Activated T-cell treated with anti-CD3 and anti-CD28 coated beads, Interleukin-2, amount 50 U/mL, for 1 hour (primary cell): ENCODE results near the gene TAS2R16.
"Not testable (repeated sequence)": the region's sequence is repeated elsewhere in the genome, so short reads cannot be mapped to it uniquely, and the experiment has no call there.

Experiments used
- DNase-seq: peaks from one replicate; pipeline ENCODE4 v3.0.0-alpha.2; 2020

TAS2R16 gene

DNA sequence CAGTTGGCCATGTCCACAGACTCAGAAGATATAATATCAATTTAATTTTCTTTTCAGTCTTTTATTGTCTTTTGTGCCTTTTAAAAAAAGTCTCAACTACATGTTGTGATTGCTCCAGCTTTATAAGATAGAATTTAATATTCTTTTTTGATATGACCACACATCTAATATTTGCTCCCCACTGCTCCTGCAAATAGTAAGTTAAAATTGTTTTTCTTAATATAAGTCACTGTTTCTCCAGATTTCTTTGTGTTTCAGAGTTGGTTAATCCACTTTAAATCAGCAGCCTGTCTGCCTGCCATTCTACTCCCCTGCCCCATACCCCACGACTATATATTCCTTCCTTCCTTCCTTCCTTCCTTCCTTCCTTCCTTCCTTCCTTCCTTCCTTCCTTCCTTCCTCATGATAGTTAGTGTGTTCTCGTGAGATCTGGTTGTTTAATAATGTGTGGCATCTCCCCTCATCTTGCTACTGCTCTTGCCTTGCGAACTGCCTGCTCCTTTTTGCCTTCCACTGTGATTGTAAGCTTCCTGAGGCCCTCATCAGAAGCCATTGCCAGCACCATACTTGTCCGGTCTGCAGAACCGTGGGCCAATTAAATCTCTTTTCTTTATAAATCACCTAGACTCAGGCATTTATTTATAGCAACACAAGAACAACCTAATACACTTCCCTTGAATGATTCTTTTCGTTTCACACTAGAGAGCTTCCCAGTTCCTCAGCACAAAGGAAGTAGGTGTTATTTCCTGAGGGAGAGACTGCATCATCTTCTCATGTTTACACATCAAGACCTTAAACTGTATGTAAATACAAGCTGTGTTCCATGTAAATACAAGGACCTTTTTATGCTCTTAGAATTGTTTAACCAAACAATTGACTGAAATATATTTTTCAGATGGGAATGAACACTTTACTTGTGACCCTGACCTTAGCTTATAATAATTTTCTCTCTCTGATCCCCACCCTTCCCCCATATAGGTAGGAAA lies 24.5 kb downstream of the TAS2R16 start:
- no peak for DNase-seq

DNA sequence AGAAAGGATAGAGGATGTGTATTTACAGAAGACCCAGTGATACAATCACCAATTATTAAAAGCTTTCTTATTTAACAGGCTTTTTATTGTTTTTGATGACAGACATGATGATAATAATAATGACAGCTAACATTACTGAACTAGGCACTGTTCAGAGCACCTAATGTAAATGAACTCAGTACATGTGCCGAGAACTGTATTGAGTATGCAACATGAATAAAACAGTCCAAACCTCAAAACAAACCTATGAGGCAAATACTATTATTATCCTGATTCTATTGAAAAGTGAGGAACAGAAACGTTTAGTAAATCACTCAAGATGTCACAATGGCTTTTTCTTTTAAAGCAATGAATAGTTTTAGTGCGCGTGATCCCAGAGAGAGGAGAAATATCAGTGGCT lies 27.1 kb downstream of the TAS2R16 start:
- no peak for DNase-seq

DNA sequence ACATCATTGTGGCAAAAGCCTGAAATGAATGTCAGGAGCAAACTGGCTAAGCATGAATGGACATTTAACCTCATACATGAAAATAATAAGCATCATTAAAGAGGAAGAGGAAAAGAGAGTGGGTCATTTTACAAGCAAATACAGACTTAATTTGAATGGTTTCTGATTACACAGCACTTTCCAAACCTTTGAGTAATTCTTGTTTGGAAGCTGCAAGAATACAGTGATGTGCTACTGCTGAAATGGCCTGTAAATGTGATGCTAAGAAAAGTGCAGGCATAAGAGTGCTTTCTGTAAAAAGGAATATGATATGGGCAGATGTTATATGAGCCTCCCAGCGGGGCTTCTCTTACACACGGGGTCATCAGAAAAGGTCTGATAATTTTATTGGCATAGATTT lies 30.2 kb downstream of the TAS2R16 start:
- no peak for DNase-seq

DNA sequence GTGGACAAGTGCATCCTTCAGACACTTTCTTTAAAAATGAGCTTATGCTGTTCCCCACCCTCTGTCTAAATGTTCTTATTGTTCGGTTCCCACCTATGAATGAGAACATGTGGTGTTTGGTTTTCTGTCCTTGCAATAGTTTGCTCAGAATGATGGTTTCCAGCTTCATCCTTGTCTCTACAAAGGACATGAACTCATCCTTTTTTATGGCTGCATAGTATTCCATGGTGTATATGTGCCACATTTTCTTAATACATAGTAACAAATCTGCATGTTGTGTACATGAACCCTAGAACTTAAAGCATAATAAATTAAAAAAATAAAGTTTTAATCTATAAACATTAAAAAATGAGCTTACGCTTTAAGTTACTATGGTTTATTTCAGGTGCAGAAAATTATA lies 41.8 kb downstream of the TAS2R16 start:
- DNase-seq, result not testable (repeated sequence)

DNA sequence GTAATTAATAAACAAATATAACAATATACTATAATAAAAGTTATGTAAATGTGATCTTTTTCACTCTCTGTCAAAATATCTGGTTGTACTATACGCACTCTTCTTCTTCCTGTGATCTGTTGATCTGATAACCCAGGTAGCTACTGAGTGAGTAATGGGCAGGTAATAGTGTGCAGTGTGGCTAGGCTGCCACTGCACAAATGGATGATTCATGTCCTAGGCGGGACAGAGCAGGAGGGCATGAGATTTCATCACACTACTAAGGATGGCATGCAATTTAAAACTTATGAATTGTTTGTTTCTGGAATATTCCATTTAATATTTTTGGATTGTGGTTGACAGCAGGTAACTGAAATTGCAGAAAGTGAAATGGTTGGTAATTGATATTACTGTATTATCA lies 44.5 kb downstream of the TAS2R16 start:
- DNase-seq, result no peak

DNA sequence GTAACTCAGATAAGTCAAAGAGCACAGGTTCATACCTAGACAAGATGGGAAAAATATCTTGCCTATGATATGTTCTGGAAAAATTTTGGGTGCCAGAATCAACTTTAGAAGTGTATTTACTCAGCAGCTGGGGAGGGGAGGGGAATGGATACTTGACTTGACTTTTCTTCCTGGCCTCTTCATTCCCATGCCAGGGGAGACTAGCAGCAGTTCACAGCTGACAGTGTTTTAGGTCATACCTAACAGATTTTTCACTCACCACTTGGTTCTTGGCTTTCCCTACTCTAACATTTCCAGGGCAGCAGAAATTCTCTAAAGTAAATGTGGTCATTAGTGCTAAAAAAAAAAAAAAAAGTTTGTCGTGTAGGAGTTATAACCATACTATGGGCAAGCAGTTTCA lies 46.3 kb downstream of the TAS2R16 start:
- DNase-seq, result no peak
